Measurements from ENCODE around the gene ZMIZ2. TPM values are rescaled to one million over a fixed set of nuclear protein-coding genes. Genes with fewer than 3 reads are reported as not detected.

The ZMIZ2 gene
- total and polyA plus RNA-seq, 2 donors (not counting 1 experiment from before 2014, with no cell fraction given), result 254 to 442 TPM

DNA sequence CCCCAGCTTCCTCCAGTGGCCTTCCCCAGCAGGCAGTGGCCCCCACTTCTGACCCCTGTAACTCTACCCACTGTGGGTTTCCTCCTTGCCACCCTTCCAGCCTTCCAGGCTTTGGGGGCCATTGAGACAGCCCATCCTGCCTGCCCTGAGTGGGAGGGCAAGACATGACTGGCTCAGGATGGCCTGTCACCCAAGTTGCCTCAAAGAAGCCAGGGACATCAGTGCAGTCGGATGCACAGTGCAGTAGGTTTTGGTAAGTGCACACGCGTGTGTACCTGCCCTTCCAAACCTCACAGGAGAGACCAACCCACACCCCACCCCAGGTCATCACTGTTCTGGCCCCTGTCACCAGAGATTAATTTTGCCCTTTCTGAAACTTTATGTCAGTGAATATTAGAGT lies 22.7 kb downstream of the ZMIZ2 start:
- no peaks in the 10 kb centered on the region for H4K20me1 ChIP-seq (ENCODE audit: control insufficient read depth, insufficient read depth, low read length, poor library complexity, severe bottlenecking)
- H3K4me1 ChIP-seq (ENCODE audit: control insufficient read depth in 2 of 2, insufficient read depth in 2 of 2, low read length in 2 of 2), result peaks cover 31 to 61% of the 10 kb centered on the region in 2 donors
- peaks cover 0 to 17% of the 10 kb centered on the region in 2 experiments for H3K36me3 ChIP-seq (replicated peaks in 1 of 2; ENCODE audit: control extremely low read depth in 1 of 2, control insufficient read depth in 1 of 2, extremely low read depth in 1 of 2, insufficient read depth in 2 of 2, low read length in 1 of 2)
- Mint-ChIP-seq H3K27me3 (no peaks in the 10 kb centered on the region), H3K9me3 (ENCODE audit: insufficient read depth) (no peaks in the 10 kb centered on the region), H3K27ac (peak overlapping the region; percentile 97), H3K4me1 (peaks cover 55% of the 10 kb centered on the region), H3K4me3 (peak overlapping the region; percentile 1)
- no peak for DNase-seq
- no peaks in the 10 kb centered on the region for H3K27me3 ChIP-seq (replicated peaks in 1 of 4; ENCODE audit: control extremely low read depth in 1 of 4, control insufficient read depth in 3 of 4, insufficient read depth in 4 of 4, low read length in 3 of 4)
- H3K4me3 ChIP-seq (ENCODE audit: control extremely low read depth in 1 of 5, extremely low read depth in 1 of 5, insufficient read depth in 1 of 5, low read depth in 2 of 5, low read length in 4 of 5), result no peak overlapping the region
- H3K9me3 ChIP-seq (ENCODE audit: control extremely low read depth in 1 of 3, control insufficient read depth in 2 of 3, insufficient read depth in 1 of 3, low read length in 2 of 3), result peaks cover 0 to 6% (median 0%) of the 10 kb centered on the region in 3 donors
- no peak overlapping the region for H3K4me2 ChIP-seq (replicated peaks; ENCODE audit: low read depth, low read length, poor library complexity, severe bottlenecking)
- no peak overlapping the region for H2AFZ ChIP-seq (ENCODE audit: insufficient read depth, low read depth, low read length, poor library complexity, severe bottlenecking)
- WGBS (ENCODE audit: insufficient coverage), result 57% methylated on average over 1 of the region's 3 CpGs
- no peaks in the 10 kb centered on the region for H3K79me2 ChIP-seq (ENCODE audit: control insufficient read depth, insufficient read depth, low read length)
- no peak for ATAC-seq (ENCODE audit: low read depth)
- H3K27ac ChIP-seq (ENCODE audit: low read length in 2 of 2), result peak overlapping the region in 1 of 2 donors; percentile 77
- ChIA-PET CTCF (interaction anchor here (1.2 kb wide), 1 partner anchor 22 kb away, joined by 4 read pairs; no protein-coding TSS in a partner anchor), POLR2A (interaction anchor here (0.7 to 1.7 kb wide), 2 partner anchors 133 to 134 kb away, joined by 3 to 5 read pairs; no protein-coding TSS in a partner anchor)
- TF ChIP-seq EZH2 (IDR thresholded peaks at IDR 0.05; ENCODE audit: borderline replicate concordance, insufficient read depth, low read depth, low read length, poor library complexity, severe bottlenecking), result no peak
- no peak for TF ChIP-seq CTCF (IDR thresholded peaks at IDR 0.05)
- H3K9ac ChIP-seq (ENCODE audit: low read length), result no peak overlapping the region
- intact Hi-C loops (cut with micrococcal nuclease), result no loop called here

GRCh38 chr7:44772440-44772839 lies 23.8 kb downstream of the ZMIZ2 start:
- Histone ChIP-seq H2AFZ (ENCODE audit: insufficient read depth, low read depth, low read length, poor library complexity, severe bottlenecking) (no peak overlapping the region), H3K36me3 (replicated peaks in 1 of 2; ENCODE audit: control extremely low read depth in 1 of 2, control insufficient read depth in 1 of 2, extremely low read depth in 1 of 2, insufficient read depth in 2 of 2, low read length in 1 of 2) (peaks cover 0 to 7% of the 10 kb centered on the region in 2 experiments), H3K27ac (ENCODE audit: low read length in 2 of 2) (no peak overlapping the region), H3K4me3 (ENCODE audit: control extremely low read depth in 1 of 5, extremely low read depth in 1 of 5, insufficient read depth in 1 of 5, low read depth in 2 of 5, low read length in 4 of 5) (no peak overlapping the region), H3K79me2 (ENCODE audit: control insufficient read depth, insufficient read depth, low read length) (no peaks in the 10 kb centered on the region), H3K9ac (ENCODE audit: low read length) (no peak overlapping the region), H3K9me3 (ENCODE audit: control extremely low read depth in 1 of 3, control insufficient read depth in 2 of 3, insufficient read depth in 1 of 3, low read length in 2 of 3) (peaks cover 0 to 6% (median 0%) of the 10 kb centered on the region in 3 donors), H3K4me1 (ENCODE audit: control insufficient read depth in 2 of 2, insufficient read depth in 2 of 2, low read length in 2 of 2) (peaks cover 30 to 50% of the 10 kb centered on the region in 2 donors), H3K27me3 (replicated peaks in 1 of 4; ENCODE audit: control extremely low read depth in 1 of 4, control insufficient read depth in 3 of 4, insufficient read depth in 4 of 4, low read length in 3 of 4) (no peaks in the 10 kb centered on the region), H3K4me2 (replicated peaks; ENCODE audit: low read depth, low read length, poor library complexity, severe bottlenecking) (no peak overlapping the region), H4K20me1 (ENCODE audit: control insufficient read depth, insufficient read depth, low read length, poor library complexity, severe bottlenecking) (no peaks in the 10 kb centered on the region)
- Mint-ChIP-seq H3K9me3 (ENCODE audit: insufficient read depth) (no peaks in the 10 kb centered on the region), H3K27me3 (no peaks in the 10 kb centered on the region), H3K4me3 (no peak overlapping the region), H3K27ac (no peak overlapping the region), H3K4me1 (peaks cover 46% of the 10 kb centered on the region)
- TF ChIP-seq CTCF (IDR thresholded peaks at IDR 0.05) (no peak), EZH2 (IDR thresholded peaks at IDR 0.05; ENCODE audit: borderline replicate concordance, insufficient read depth, low read depth, low read length, poor library complexity, severe bottlenecking) (no peak)
- intact Hi-C loops (cut with micrococcal nuclease), result no loop called here
- ChIA-PET CTCF (interaction anchor here (0.7 to 1.2 kb wide), 3 partner anchors 23 to 69 kb away, joined by 3 to 4 read pairs (median 3); no protein-coding TSS in a partner anchor), POLR2A (interaction anchor here (1.7 kb wide), 1 partner anchor 134 kb away, joined by 3 read pairs; no protein-coding TSS in a partner anchor)
- ATAC-seq (ENCODE audit: low read depth) (no peak), DNase-seq (no peak)
- WGBS (ENCODE audit: insufficient coverage), result 96% methylated on average over 3 of the region's 6 CpGs
